ENCODE results near the gene CIP2A.

Gene CIP2A

GRCh38 chr3:108509263-108509662 is 80.0 kb downstream of the CIP2A start:
- no peak for DNase-seq

GRCh38 chr3:108507902-108508301 is 81.3 kb downstream of the CIP2A start:
- DNase-seq = no peak

- peak; percentile 13 for DNase-seq
Observed at GRCh38 chr3:108505811-108506210, 83.4 kb downstream of the CIP2A start.

- DNase-seq = no peak
Observed at GRCh38 chr3:108503722-108504121, 85.5 kb downstream of the CIP2A start.

GRCh38 chr3:108501535-108501934 is 87.7 kb downstream of the CIP2A start:
- DNase-seq = no peak

- DNase-seq = no peak
Observed at GRCh38 chr3:108500728-108501127, 88.5 kb downstream of the CIP2A start.

Data from hematopoietic multipotent progenitor cell treated with erythropoietin and hydrocortisone succinate and interleukin-3 and kit ligand, for 8 days (in vitro differentiated cells).